GM19438 (cell line): ENCODE results near the gene CASP10.
"Not testable (repeated sequence)": the region's sequence is repeated elsewhere in the genome, so short reads cannot be mapped to it uniquely, and the experiment has no call there.

Experiments
- ATAC-seq: cut with Tn5 transposase; IDR thresholded peaks from one replicate; pipeline ENCODE4 v1.9.1; 2021; ENCODE audit warnings: low read depth; ENCODE audit not compliant: unreplicated experiment

CASP10 gene

DNA sequence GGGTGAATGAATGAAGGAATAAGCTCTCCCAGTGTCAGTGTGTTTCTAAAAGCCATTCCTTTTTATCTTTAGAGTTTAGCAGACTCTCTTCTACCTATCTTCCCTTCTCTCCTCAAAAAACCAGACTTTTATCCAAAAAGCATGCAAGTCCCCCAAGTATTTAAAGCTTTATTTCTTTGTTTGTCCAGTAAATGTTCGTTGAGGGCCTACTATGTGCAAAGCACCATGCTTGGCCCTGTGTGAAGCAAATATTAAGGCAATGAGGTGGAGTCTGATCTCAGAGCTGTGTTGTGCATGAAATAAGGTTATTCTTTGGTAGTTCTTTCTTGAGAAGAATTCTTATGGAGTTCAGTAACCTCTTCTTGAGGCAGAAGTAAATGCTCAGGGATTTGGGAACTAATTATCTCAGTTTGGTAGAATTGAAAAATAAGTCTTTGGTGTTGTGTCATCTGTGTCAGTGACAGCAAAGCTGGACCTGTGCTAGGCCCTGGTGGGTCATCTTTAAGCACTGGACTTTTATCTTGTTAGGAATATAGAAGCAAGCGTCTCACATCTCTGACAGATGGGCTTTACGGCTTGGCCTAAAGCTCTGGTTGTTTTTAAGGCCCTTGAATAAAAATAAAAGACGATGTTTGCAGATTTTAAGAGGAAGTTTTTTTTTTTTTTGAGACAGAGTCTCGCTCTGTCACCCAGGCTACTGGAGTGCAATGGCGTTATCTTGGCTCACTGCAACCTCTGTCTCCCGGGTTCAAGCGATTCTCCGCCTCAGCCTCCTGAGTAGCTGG lies 28.1 kb upstream of the CASP10 start:
- ATAC-seq: no peak

- ATAC-seq: no peak
These were observed 26.9 kb upstream of the CASP10 start for GRCh38 chr2:201156036-201156435.

- no peak for ATAC-seq
These were observed 26.3 kb upstream of the CASP10 start for GRCh38 chr2:201156640-201157039.

DNA sequence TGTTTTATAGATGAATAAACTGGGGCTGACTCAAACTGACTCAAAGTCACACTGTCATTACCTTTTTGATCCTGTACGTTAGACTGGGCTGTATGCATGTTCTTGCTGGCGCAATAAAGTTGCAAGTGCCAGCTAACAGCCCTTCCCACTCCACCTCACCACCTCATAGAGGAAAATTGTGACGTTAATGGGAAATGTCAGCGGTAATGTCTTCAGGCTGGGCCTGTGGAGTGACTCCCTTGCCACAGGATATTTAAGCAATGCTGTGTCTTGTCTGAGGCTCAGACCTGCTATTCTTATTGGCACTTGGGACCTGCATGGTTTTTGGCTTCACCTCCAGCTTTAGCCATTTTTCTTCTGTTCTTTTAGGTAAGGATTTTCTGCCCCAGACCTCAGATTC lies 25.2 kb upstream of the CASP10 start:
- peak; percentile 31 for ATAC-seq

DNA sequence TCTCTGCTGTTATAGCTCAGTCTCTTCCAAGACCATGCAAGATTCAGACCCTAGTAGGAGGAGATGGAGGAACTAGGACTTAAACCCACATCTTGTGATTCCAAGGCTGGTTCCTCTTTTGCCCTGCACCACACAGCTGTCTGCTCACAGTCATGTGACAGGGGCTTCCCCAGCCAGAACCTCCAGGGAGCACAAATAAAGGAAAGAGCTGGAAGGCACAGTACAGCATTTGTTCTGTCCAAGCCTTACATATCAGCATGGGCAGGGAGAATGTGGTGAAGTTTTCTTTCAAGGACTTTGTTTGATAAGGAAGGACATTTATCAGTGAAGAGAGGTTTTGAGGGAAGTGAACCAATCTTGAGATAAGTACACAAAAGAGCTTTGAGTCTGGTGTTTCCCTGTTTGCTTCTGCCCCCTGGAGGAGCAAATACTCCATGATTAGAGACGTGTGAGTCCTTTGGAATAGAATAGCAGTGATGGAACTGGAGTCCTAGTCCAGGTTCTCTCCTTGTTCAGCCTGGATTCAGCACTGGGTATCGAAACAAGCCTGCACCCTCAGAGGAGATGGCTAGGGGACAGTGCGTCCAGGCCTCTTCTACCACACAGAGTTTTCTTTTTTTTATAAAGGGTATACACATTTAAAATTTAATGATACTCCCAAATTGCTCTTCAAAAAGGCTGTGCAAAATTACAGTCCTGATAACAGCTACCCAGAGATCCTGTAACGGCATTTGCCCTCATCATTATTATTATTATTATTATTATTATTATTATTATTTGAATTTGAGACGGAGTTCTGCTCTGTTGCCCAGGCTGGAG lies 24.6 kb upstream of the CASP10 start:
- ATAC-seq: peak; percentile 99

DNA sequence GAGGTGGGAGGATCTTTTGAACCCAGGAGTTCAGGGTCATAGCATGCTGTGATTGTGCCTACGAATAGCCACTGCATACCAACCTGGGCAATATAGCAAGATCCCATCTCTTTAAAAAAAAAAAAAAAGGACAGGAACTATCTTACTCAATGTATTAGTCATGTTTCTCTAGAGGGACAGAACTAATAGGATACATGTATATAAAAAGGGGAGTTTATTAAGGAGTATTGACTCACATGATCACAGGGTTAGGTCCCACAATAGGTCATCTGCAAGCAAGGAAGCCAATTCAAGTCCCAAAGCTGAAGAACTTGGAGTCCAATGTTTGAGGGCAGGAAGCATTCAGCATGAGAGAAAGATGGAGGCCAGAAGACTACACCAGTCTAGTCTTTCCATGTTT lies 18.8 kb upstream of the CASP10 start:
- ATAC-seq: no peak

GRCh38 chr2:201167546-201167945 lies 15.4 kb upstream of the CASP10 start:
- ATAC-seq: no peak

DNA sequence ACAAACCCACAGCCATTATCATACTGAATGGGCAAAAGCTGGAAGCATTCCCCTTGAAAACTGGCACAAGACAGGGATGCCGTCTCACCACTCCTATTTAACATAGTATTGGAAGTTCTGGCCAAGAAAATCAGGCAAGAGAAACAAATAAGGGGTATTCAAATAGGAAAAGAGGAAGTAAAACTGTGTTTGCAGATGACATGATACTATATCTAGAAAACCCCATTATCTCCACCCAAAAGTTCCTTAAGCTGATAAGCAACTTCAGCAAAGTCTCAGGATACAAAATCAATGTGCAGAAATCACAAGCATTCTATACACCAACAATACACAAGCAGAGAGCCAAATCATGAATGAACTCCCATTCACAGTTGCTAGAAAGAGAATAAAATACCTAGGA lies 14.4 kb upstream of the CASP10 start:
- not testable (repeated sequence) for ATAC-seq

GRCh38 chr2:201171259-201171814 lies 11.6 kb upstream of the CASP10 start:
- ATAC-seq: no peak

DNA sequence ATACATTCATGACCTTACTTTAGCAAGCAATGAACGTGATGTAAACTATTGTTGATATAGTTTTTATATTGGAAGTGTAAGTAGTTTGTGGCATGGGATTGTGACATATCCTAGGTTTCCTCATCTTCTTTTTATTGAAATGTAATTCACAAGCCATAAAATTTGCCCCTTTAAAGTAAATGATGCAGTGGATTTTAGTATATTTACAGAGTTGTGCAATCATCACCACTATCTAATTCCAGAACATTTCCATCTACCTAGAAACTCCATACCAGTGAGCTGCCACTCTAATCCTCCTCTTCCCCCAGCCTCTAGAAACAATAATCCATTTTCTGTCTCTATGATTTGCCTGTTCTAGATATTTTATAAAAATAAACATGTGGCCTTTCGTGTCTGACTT lies 10.7 kb upstream of the CASP10 start:
- ATAC-seq: no peak

- no peak for ATAC-seq
These were observed 8.3 kb upstream of the CASP10 start for GRCh38 chr2:201174687-201175086.

- no peak for ATAC-seq
These were observed 6.9 kb upstream of the CASP10 start for GRCh38 chr2:201176081-201176481.

GRCh38 chr2:201180010-201180409 lies 2.9 kb upstream of the CASP10 start:
- no peak for ATAC-seq

DNA sequence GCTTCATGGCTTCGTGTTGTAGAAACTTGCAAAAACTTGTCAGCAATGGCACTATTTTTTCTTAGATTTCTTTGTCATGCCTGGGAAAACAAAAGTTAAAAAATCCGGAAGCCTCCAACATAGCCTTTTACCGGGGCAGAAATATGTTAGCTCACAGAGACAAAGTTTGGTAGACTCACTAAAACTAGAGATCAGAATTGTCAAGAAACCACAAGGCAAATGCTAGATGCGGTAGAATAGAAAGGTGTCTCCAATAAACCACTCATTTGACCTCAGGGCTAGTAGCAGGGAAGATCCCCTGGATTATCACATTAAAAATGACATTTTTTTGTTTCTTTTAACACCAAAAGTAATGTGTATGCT lies 405 bp downstream of the CASP10 start:
- peak; percentile 13 for ATAC-seq

- ATAC-seq: not testable (repeated sequence)
These were observed 894 bp downstream of the CASP10 start for GRCh38 chr2:201183835-201184234.

GRCh38 chr2:201184248-201184647 lies 1.3 kb downstream of the CASP10 start:
- not testable (repeated sequence) for ATAC-seq

- ATAC-seq: no peak
These were observed 2.9 kb downstream of the CASP10 start for GRCh38 chr2:201185863-201186262.

DNA sequence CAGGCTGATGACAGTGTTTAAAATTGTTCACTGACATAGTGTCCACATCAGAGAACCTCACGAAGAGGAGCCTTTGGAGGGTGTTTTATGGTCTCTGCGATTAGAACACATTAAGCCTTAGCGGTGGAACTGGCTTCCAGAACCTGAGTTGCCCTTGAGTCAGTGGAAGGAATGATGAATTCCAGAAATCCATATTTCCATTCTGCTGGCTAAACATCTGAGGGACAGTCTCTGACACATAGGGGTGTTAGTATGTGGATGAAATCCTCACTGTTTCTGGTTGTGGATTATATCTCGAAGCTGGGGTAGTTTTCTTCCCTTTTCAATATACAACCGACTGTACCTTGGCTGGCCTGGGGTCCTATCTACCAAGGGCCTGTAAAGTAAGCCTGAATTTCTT lies 4.0 kb downstream of the CASP10 start:
- ATAC-seq: no peak

- no peak for ATAC-seq
These were observed 5.5 kb downstream of the CASP10 start for GRCh38 chr2:201188449-201188848.

GRCh38 chr2:201191132-201191875 lies 8.4 kb downstream of the CASP10 start:
- no peak for ATAC-seq

- peak; percentile 93 for ATAC-seq
These were observed 11.2 kb downstream of the CASP10 start for GRCh38 chr2:201194097-201194496.
